Measurements from ENCODE around the gene LCP2.

The LCP2 gene

DNA sequence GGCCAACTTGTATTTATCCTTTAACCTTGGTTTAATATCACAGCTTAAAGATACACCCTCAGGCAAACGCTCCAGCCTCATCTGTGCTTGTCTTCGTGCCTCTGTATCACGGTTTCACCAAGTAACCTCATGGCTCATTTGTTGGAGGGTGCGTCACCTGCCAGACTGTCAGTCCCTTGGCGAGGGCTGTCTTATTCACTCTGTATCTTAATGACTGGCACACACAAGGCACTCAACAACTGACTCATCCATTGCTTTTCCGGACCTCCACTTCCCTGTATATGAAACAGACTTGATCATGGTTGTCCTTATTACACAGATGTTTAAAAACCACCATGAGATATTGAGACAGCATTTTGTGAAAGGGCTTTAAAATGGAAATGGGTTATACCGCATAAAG lies 28.0 kb downstream of the LCP2 start:
- H3K36me3 ChIP-seq (ENCODE audit: control insufficient read depth, insufficient read depth, low read length) = no peaks in the 10 kb centered on the region

DNA sequence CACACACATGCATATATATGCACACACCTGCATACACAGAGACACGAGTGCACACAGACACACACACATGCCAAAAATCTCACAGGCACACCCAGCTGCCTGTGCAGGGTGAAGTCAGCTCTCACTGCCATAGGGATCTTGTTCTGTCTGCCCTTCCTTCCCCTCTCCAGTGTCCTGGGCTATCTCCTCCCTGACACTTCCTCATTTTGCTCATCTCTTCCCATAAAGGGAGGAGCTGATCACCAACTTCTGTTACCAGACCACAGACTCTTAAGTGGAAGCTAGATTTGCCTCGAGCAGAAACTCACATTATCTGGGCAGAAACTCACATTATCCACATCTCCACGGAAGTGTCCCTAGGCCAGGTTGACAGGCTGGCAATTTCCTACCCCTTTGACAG lies 28.7 kb downstream of the LCP2 start:
- Histone ChIP-seq H3K27ac (ENCODE audit: low read depth, low read length) (no peak overlapping the region), H3K27me3 (ENCODE audit: control insufficient read depth, insufficient read depth, low read length) (0 out of 2 replicates have a peak, but pooled peaks cover 5% of the 10 kb centered on the region), H3K4me3 (ENCODE audit: low read depth, low read length) (no peak overlapping the region), H3K36me3 (ENCODE audit: control insufficient read depth, insufficient read depth, low read length) (no peaks in the 10 kb centered on the region), H3K4me1 (ENCODE audit: control insufficient read depth, insufficient read depth, low read length) (peaks cover 31% of the 10 kb centered on the region), H3K9ac (ENCODE audit: low read length) (no peak overlapping the region), H3K9me3 (ENCODE audit: control insufficient read depth, insufficient read depth, low read depth, low read length) (no peaks in the 10 kb centered on the region)

More for the DNA sequence above, 28.0 kb downstream of the LCP2 start:
- no peak overlapping the region for H3K9ac ChIP-seq (ENCODE audit: low read length)
- H3K27me3 ChIP-seq (ENCODE audit: control insufficient read depth, insufficient read depth, low read length) = 0 out of 2 replicates have a peak, but pooled peaks cover 5% of the 10 kb centered on the region
- H3K4me1 ChIP-seq (ENCODE audit: control insufficient read depth, insufficient read depth, low read length) = peaks cover 35% of the 10 kb centered on the region
- H3K4me3 ChIP-seq (ENCODE audit: low read depth, low read length) = no peak overlapping the region
- H3K27ac ChIP-seq (ENCODE audit: low read depth, low read length) = no peak overlapping the region
- H3K9me3 ChIP-seq (ENCODE audit: control insufficient read depth, insufficient read depth, low read depth, low read length) = no peaks in the 10 kb centered on the region

DNA sequence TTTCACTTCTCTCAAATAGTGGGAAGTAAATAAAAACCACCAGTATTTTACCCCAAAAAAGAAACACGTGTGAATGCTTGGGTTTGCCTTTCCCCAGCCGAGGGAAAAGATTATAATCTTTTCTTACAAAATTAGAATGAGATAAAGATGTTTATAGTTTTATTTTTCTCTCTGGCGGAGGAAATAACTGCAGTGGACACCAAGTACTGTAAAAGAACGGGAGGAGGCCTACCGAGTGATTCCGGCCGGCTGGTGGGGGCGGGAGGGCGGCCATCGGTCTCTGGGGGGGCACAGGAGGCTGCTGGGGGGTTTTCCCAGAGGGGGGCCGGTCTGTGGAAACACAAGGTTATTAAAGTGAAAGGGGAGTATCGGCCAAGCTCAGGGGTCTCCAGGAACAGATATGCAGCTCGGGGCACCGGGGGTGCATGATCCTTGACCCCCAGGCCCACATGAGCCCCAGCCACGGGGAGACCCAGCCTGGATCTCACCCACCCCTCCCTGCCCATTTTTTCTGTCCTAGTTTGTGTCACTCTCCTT lies 29.4 kb downstream of the LCP2 start:
- no peaks in the 10 kb centered on the region for H3K9me3 ChIP-seq (ENCODE audit: control insufficient read depth, insufficient read depth, low read depth, low read length)
- H3K4me3 ChIP-seq (ENCODE audit: low read depth, low read length) = no peak overlapping the region
- H3K9ac ChIP-seq (ENCODE audit: low read length) = no peak overlapping the region
- H3K36me3 ChIP-seq (ENCODE audit: control insufficient read depth, insufficient read depth, low read length) = no peaks in the 10 kb centered on the region
- no peak overlapping the region for H3K27ac ChIP-seq (ENCODE audit: low read depth, low read length)
- peaks cover 25% of the 10 kb centered on the region for H3K4me1 ChIP-seq (ENCODE audit: control insufficient read depth, insufficient read depth, low read length)
- 0 out of 2 replicates have a peak, but pooled peaks cover 5% of the 10 kb centered on the region for H3K27me3 ChIP-seq (ENCODE audit: control insufficient read depth, insufficient read depth, low read length)

DNA sequence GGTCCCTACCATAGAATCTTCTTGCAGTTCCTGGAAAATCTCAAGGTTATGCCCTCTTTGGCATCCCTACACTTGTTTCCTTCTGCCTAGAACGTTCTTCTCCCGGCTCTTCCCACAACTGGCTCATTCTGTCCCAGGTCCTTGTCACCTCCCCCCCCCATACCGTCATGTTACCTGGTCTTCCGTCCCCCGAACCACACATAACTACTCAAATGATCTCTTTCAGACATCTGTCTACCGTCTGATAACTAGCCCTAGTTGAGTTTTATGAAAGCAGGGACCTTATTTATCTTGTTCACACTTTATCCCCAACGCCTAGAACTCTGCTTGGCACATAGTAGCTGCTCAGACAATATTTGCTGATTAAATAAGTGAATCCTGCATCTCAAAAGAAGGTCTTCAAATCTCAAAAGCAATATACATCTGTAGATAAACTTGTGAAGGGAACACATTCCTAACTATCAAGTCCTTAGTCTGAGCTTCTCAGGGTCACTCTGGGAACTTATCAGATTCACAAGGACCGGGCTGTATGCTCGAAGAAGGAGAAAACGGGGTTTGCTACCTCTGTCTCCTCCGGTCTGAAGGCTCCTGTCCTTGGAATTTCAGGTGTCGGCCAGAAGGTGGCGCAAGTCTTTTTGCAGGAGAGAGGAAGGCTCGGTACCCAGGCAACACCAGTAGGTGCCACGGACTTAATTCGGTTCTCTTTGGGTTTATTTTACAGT lies 30.0 kb downstream of the LCP2 start:
- Histone ChIP-seq H3K27me3 (ENCODE audit: control insufficient read depth, insufficient read depth, low read length) (0 out of 2 replicates have a peak, but pooled peaks cover 5% of the 10 kb centered on the region), H3K9me3 (ENCODE audit: control insufficient read depth, insufficient read depth, low read depth, low read length) (no peaks in the 10 kb centered on the region), H3K27ac (ENCODE audit: low read depth, low read length) (no peak overlapping the region), H3K4me3 (ENCODE audit: low read depth, low read length) (no peak overlapping the region), H3K4me1 (ENCODE audit: control insufficient read depth, insufficient read depth, low read length) (peaks cover 25% of the 10 kb centered on the region), H3K36me3 (ENCODE audit: control insufficient read depth, insufficient read depth, low read length) (no peaks in the 10 kb centered on the region), H3K9ac (ENCODE audit: low read length) (no peak overlapping the region)

DNA sequence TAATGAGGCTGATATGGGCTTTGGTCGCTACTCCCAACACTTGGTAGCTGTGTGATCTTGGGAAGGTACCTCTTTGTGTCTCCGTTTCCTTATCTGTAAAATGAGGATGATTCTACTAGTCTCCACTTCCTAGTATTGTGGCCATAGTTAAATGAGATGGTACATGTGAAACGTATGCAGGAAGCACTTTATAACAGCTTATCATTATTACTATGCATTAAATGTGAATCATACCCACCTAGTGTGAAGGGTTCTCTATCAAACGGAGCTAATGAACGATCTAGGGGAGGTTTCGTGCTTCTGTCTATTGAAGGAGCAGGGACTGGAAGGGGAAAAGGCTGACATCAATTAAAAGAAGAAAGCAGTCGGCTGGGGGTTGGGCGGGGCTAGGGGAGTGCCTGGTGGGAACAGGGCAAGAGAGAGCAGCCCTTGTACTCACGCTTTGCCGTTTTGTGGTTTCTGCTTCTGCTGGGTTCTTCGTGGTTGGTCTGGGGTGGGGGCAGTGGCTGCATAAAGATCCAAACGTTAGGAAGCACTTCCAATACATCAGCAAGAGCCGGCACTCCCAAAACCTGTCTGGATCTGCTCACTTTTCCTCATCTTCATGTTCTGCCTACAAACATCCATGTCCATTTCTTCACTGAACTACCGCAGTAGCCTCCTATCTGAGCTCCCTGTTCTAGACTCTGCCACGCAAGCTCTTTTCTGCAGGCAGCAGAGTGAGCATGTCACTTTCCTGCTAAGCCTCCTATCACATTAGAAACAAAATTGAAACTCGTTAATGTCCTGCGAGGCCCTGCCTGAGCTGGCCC lies 30.8 kb downstream of the LCP2 start:
- Histone ChIP-seq H3K9ac (ENCODE audit: low read length) (no peak overlapping the region), H3K27me3 (ENCODE audit: control insufficient read depth, insufficient read depth, low read length) (0 out of 2 replicates have a peak, but pooled peaks cover 5% of the 10 kb centered on the region), H3K9me3 (ENCODE audit: control insufficient read depth, insufficient read depth, low read depth, low read length) (no peaks in the 10 kb centered on the region), H3K4me3 (ENCODE audit: low read depth, low read length) (no peak overlapping the region), H3K27ac (ENCODE audit: low read depth, low read length) (no peak overlapping the region), H3K4me1 (ENCODE audit: control insufficient read depth, insufficient read depth, low read length) (peaks cover 25% of the 10 kb centered on the region), H3K36me3 (ENCODE audit: control insufficient read depth, insufficient read depth, low read length) (no peaks in the 10 kb centered on the region)

DNA sequence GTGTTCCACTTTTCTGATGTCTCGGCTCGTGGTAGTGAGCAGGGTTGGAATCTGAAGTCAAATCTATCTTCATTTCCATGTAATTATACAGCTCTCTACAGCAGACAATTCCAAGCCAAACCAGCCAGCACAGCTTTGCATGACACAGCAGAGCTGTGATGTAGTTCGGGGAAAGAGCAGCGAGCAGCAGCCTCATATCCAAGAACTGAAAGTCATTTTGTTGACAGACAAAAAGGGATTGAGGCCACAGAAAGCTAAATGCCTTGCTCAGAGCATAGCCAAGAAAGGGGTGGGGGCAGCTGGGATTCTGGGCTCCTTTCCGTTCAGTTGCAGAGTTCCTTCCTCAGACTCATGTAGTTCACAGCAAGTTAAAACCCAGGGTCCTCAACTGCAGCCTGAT lies 32.1 kb downstream of the LCP2 start:
- Histone ChIP-seq H3K4me3 (ENCODE audit: low read depth, low read length) (no peak overlapping the region), H3K27ac (ENCODE audit: low read depth, low read length) (no peak overlapping the region)

DNA sequence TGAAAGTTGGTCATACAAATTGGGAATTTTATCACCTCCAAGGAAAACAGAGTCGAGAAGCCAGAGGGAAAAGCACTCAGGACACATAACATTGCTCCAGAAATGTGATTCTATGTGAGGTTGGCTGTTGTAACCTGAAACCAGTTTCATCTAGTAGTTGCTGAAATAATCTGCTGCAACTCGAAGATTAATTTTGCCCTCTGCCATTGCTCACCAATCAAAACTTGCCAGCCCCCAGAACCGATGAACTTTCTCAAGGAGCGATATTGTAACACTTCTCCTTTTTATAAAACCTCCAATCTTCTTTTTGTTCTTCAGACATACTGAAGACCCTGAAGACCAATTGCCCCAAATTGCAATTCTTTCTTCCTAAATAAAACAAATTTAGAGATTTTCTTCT lies 33.7 kb downstream of the LCP2 start:
- Histone ChIP-seq H3K36me3 (ENCODE audit: control insufficient read depth, insufficient read depth, low read length) (no peaks in the 10 kb centered on the region), H3K4me1 (ENCODE audit: control insufficient read depth, insufficient read depth, low read length) (peaks cover 24% of the 10 kb centered on the region)

More for the DNA sequence above, 32.1 kb downstream of the LCP2 start:
- H3K36me3 ChIP-seq (ENCODE audit: control insufficient read depth, insufficient read depth, low read length) = no peaks in the 10 kb centered on the region
- no peaks in the 10 kb centered on the region for H3K9me3 ChIP-seq (ENCODE audit: control insufficient read depth, insufficient read depth, low read depth, low read length)
- no peak overlapping the region for H3K9ac ChIP-seq (ENCODE audit: low read length)
- peaks cover 25% of the 10 kb centered on the region for H3K4me1 ChIP-seq (ENCODE audit: control insufficient read depth, insufficient read depth, low read length)
- H3K27me3 ChIP-seq (ENCODE audit: control insufficient read depth, insufficient read depth, low read length) = 0 out of 2 replicates have a peak, but pooled peaks cover 5% of the 10 kb centered on the region

DNA sequence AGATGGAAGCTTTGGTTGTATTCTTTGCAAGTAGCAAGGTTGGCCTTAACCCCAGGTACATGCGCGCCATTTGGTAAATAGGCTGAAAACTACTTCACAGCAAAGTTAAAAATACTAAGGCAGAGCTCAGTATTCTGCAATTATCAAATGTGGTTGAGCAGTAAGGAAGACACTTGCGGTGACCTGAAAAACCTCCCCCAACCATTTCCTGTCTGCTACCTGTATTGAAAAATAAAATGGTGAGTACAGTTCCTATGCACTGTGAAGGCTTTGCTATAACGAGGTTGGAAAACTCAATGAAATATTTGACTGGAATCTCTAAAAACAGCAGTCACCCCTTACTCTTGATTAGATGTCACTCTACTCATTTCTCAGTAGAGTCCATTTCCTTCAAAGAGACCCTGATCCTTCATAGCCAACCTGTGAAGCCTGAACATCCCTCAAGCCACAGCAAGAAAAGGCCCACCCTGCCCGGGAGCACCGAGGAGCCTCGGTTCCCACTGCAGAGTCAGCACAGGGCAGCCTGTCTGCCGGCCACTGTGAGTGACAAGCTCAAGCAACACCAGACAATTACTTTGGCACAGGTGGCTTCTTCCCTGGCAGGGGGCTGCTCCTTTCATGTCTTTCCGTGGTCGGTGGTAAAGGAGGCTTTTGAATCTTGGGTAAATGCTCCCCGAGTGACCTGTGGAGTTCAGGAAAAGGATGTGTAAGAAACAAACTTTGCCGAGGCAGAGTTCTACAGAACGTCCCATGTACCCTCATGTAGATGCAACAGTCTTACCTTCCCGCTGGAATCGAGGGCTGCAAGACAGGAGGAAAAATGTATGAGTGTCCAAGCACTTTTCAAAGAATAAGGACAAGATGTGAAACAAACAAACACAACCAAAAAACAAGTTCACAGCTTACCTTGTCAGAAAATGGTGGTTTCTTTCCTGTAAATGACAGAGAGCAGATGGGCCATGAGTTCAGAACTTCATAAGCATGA lies 35.2 kb downstream of the LCP2 start:
- no peak overlapping the region for H3K27ac ChIP-seq (ENCODE audit: low read depth, low read length)

More for the DNA sequence above, 33.7 kb downstream of the LCP2 start:
- Histone ChIP-seq H3K27ac (ENCODE audit: low read depth, low read length) (no peak overlapping the region), H3K4me3 (ENCODE audit: low read depth, low read length) (no peak overlapping the region), H3K9ac (ENCODE audit: low read length) (no peak overlapping the region), H3K27me3 (ENCODE audit: control insufficient read depth, insufficient read depth, low read length) (0 out of 2 replicates have a peak, but pooled peaks cover 5% of the 10 kb centered on the region), H3K9me3 (ENCODE audit: control insufficient read depth, insufficient read depth, low read depth, low read length) (no peaks in the 10 kb centered on the region)

DNA sequence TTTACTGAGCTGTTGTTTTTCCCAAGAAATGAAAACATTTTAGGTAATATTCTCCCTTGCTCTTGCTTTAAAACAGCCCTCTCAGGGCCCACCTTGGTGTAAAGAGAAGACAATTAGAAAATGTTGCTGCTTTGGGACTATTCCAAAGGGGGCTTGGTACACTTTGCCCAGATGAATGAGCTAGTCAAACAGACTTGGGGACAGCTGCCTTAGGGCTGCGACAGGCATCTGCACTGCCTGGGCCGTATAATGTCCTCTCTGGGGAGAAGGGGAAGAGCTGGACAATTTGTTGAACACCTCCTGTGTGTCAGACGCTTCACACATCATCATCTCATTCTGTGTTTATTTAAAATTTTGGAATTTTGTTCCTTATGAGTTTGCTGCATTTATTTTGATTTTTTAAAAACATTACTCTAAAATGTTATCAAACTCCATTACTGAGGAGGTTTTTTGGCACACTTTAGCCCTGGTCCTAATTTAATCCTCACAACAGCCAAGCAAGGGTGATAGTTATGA lies 36.0 kb downstream of the LCP2 start:
- Histone ChIP-seq H3K9ac (ENCODE audit: low read length) (no peak overlapping the region), H3K4me3 (ENCODE audit: low read depth, low read length) (no peak overlapping the region), H3K4me1 (ENCODE audit: control insufficient read depth, insufficient read depth, low read length) (peaks cover 20% of the 10 kb centered on the region), H3K9me3 (ENCODE audit: control insufficient read depth, insufficient read depth, low read depth, low read length) (no peaks in the 10 kb centered on the region), H3K27me3 (ENCODE audit: control insufficient read depth, insufficient read depth, low read length) (no peaks in the 10 kb centered on the region), H3K36me3 (ENCODE audit: control insufficient read depth, insufficient read depth, low read length) (no peaks in the 10 kb centered on the region), H3K27ac (ENCODE audit: low read depth, low read length) (no peak overlapping the region)

More for the DNA sequence above, 35.2 kb downstream of the LCP2 start:
- H3K9ac ChIP-seq (ENCODE audit: low read length) = no peak overlapping the region
- peaks cover 20% of the 10 kb centered on the region for H3K4me1 ChIP-seq (ENCODE audit: control insufficient read depth, insufficient read depth, low read length)
- 0 out of 2 replicates have a peak, but pooled peaks cover 3% of the 10 kb centered on the region for H3K27me3 ChIP-seq (ENCODE audit: control insufficient read depth, insufficient read depth, low read length)
- no peaks in the 10 kb centered on the region for H3K9me3 ChIP-seq (ENCODE audit: control insufficient read depth, insufficient read depth, low read depth, low read length)
- no peak overlapping the region for H3K4me3 ChIP-seq (ENCODE audit: low read depth, low read length)
- H3K36me3 ChIP-seq (ENCODE audit: control insufficient read depth, insufficient read depth, low read length) = no peaks in the 10 kb centered on the region

DNA sequence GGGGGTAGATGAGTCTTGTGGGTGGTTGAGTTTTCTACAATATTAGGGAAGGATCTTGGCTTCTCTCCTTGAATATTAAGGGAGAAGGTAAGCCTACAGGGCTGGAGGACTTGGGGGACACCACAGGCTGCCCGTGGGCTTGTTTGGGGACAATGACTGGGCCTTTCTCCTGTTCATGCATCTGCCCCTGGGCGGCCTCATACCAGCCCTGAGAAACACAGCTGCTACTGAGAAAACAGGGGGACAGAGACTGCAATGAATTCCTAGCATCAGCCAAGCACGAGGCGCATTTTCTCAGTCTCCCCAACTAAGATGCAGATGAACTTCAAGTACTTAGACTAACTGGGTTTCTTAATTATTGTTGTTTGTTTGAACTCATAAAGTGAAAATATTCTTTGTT lies 40.2 kb downstream of the LCP2 start:
- Histone ChIP-seq H3K4me3 (ENCODE audit: low read depth, low read length) (no peak overlapping the region), H3K27me3 (ENCODE audit: control insufficient read depth, insufficient read depth, low read length) (no peaks in the 10 kb centered on the region), H3K4me1 (ENCODE audit: control insufficient read depth, insufficient read depth, low read length) (peaks cover 37% of the 10 kb centered on the region), H3K36me3 (ENCODE audit: control insufficient read depth, insufficient read depth, low read length) (no peaks in the 10 kb centered on the region), H3K27ac (ENCODE audit: low read depth, low read length) (no peak overlapping the region), H3K9ac (ENCODE audit: low read length) (no peak overlapping the region), H3K9me3 (ENCODE audit: control insufficient read depth, insufficient read depth, low read depth, low read length) (no peaks in the 10 kb centered on the region)
